SK-N-SH (cell line): ENCODE data around the gene DEPP1. TPM values are rescaled to one million over a fixed set of nuclear protein-coding genes. Genes with fewer than 3 reads are reported as not detected.

ENCODE experiments used
- CTCF ChIA-PET: fragments of 300-600, 350-600 bp; formaldehyde crosslinking; extraction: SDS; loops from one replicate; lab custom pipeline; 2021; lab: Yijun Ruan, JAX
- POLR2A ChIA-PET: fragments of 350-600 bp; sonication (Branson Sonifier 250); formaldehyde crosslinking; extraction: SDS; loops from one replicate; lab custom pipeline; 2020; ENCODE audit warnings: antibody characterized with exemption, inconsistent platforms; lab: Yijun Ruan, JAX
- DNase-seq: peaks from one replicate; pipeline ENCODE4 v3.0.0; 2012
- H2AFZ ChIP-seq: fragments of 200-600 bp; sonication (generic); 2 replicates; pipeline ENCODE4 v1.8.1; 2016; ENCODE audit warnings: antibody characterized with exemption, mild to moderate bottlenecking, low read depth
- H3F3A ChIP-seq: fragments of 200-600 bp; sonication (generic); replicated peaks from 2 replicates; pipeline ENCODE3; 2016; ENCODE audit warnings: antibody characterized with exemption, mild to moderate bottlenecking; ENCODE audit not compliant: insufficient read depth
- H3K27ac ChIP-seq, 2 experiments: fragments of 200-500 bp in 1 of 2; fragments of 200-600 bp in 1 of 2; sonication (Bioruptor generic) in 1 of 2; sonication (generic), shearing (Covaris generic) in 1 of 2; 2 replicates each; pipeline versions ENCODE4 v1.5.1 to v1.6.1; 2014 to 2016; ENCODE audit warnings: low read depth in 2 of 2, inconsistent platforms in 1 of 2, low read length in 1 of 2, mild to moderate bottlenecking in 1 of 2, mixed read lengths in 1 of 2
- H3K27me3 ChIP-seq: fragments of 200-600 bp; sonication (generic), shearing (Covaris generic); 2 replicates; pipeline ENCODE4 v1.6.1; 2016; ENCODE audit warnings: mixed run types; ENCODE audit not compliant: insufficient read depth
- H3K36me3 ChIP-seq, 2 experiments: fragments of 200-500 bp in 1 of 2; fragments of 200-600 bp in 1 of 2; sonication (Bioruptor generic) in 1 of 2; sonication (generic) in 1 of 2; replicated peaks in 1 of 2; 2 replicates each; pipeline versions ENCODE3 to v1.5.1; 2014 to 2016; ENCODE audit warnings: low read length in 1 of 2, mild to moderate bottlenecking in 1 of 2; ENCODE audit not compliant: insufficient read depth in 2 of 2, control insufficient read depth in 1 of 2
- H3K4me1 ChIP-seq, 2 experiments: fragments of 200-500 bp in 1 of 2; fragments of 200-600 bp in 1 of 2; sonication (Bioruptor generic) in 1 of 2; sonication (generic), shearing (Covaris generic) in 1 of 2; 2 replicates each; pipeline versions ENCODE4 v1.5.1 to v1.6.1; 2014 to 2016; ENCODE audit warnings: low read depth in 1 of 2, low read length in 1 of 2, mixed run types in 1 of 2; ENCODE audit not compliant: insufficient read depth in 2 of 2, control insufficient read depth in 1 of 2
- H3K4me2 ChIP-seq: fragments of 200-600 bp; sonication (generic), shearing (Covaris generic); 2 replicates; pipeline ENCODE4 v1.6.1; 2017; ENCODE audit warnings: mixed run types
- H3K4me3 ChIP-seq, 2 experiments: fragments of 200-500 bp in 1 of 2; fragments of 200-600 bp in 1 of 2; sonication (Bioruptor generic) in 1 of 2; sonication (generic), shearing (Covaris generic) in 1 of 2; 2 replicates each; pipeline versions ENCODE4 v1.5.1 to v1.8.1; 2014 to 2016; ENCODE audit warnings: low read depth in 2 of 2, inconsistent platforms in 1 of 2, low read length in 1 of 2, mild to moderate bottlenecking in 1 of 2, mixed read lengths in 1 of 2, moderate library complexity in 1 of 2
- H3K79me2 ChIP-seq: fragments of 200-600 bp; sonication (generic); 2 replicates; pipeline ENCODE4 v1.8.1; 2017; ENCODE audit warnings: mild to moderate bottlenecking; ENCODE audit not compliant: insufficient read depth
- H3K9ac ChIP-seq: fragments of 200-600 bp; sonication (generic); 2 replicates; pipeline ENCODE4 v1.6.1; 2017; ENCODE audit warnings: mixed run types
- H3K9me2 ChIP-seq: fragments of 200-600 bp; sonication (generic); 2 replicates; pipeline ENCODE4 v1.6.1; 2017; ENCODE audit warnings: mixed run types
- H3K9me3 ChIP-seq: fragments of 200-600 bp; sonication (generic); 2 replicates; pipeline ENCODE4 v1.6.1; 2017; ENCODE audit warnings: mixed run types, mild to moderate bottlenecking, moderate library complexity
- H4K20me1 ChIP-seq: fragments of 200-600 bp; sonication (generic); 2 replicates; pipeline ENCODE4 v1.6.1; 2017; ENCODE audit warnings: mild to moderate bottlenecking, mixed run types; ENCODE audit not compliant: insufficient read depth
- CHD2 ChIP-seq: fragments of 150-350 bp; IDR thresholded peaks from 2 replicates; pipeline ENCODE4 v1.6.1; 2018; ENCODE audit warnings: low read length; ENCODE audit not compliant: partially characterized antibody
- ELF1 ChIP-seq: IDR thresholded peaks from 2 replicates; pipeline ENCODE4 v1.4.0; 2012
- EP300 ChIP-seq, 2 experiments: IDR thresholded peaks; 2 replicates each; pipeline versions ENCODE4 v1.4.0 to v1.6.1; 2012; ENCODE audit warnings: borderline replicate concordance in 1 of 2, low read depth in 1 of 2, low read length in 1 of 2
- FOSL2 ChIP-seq: IDR thresholded peaks from 2 replicates; pipeline ENCODE4 v1.4.0; 2012; ENCODE audit warnings: low read depth, mild to moderate bottlenecking, moderate library complexity, borderline replicate concordance
- FOXM1 ChIP-seq: IDR thresholded peaks from 2 replicates; pipeline ENCODE4 v1.4.0; 2012; ENCODE audit warnings: low read depth, mild to moderate bottlenecking
- GATA2 ChIP-seq: sonication (generic); formaldehyde crosslinking; IDR thresholded peaks from 2 replicates; pipeline ENCODE4 v1.5.0; 2020; ENCODE audit warnings: mild to moderate bottlenecking, missing genetic modification reagents
- JUND ChIP-seq: IDR thresholded peaks from 2 replicates; pipeline ENCODE4 v1.4.0; 2012
- MAX ChIP-seq: IDR thresholded peaks from 2 replicates; pipeline ENCODE4 v1.4.0; 2012; ENCODE audit warnings: low read depth
- NFIC ChIP-seq: IDR thresholded peaks from 2 replicates; pipeline ENCODE4 v1.4.0; 2012; ENCODE audit warnings: borderline replicate concordance
- NRF1 ChIP-seq: IDR thresholded peaks from 2 replicates; pipeline ENCODE4 v1.6.1; 2012; ENCODE audit warnings: low read depth, mild to moderate bottlenecking, low read length
- RAD21 ChIP-seq: IDR thresholded peaks from 2 replicates; pipeline ENCODE4 v1.6.1; 2012; ENCODE audit warnings: mild to moderate bottlenecking, low read length
- REST ChIP-seq: IDR thresholded peaks from 2 replicates; pipeline ENCODE4 v1.6.1; 2012; ENCODE audit warnings: mild to moderate bottlenecking, low read depth, low read length, moderate library complexity
- RFX5 ChIP-seq: IDR thresholded peaks from 2 replicates; pipeline ENCODE4 v1.6.1; 2012; ENCODE audit warnings: mild to moderate bottlenecking, improper control_type of control experiment, low read length
- RXRA ChIP-seq: IDR thresholded peaks from 2 replicates; pipeline ENCODE4 v1.4.0; 2012; ENCODE audit warnings: low read depth, mild to moderate bottlenecking, borderline replicate concordance
- SIN3A ChIP-seq: IDR thresholded peaks from 2 replicates; pipeline ENCODE4 v1.6.1; 2012; ENCODE audit warnings: low read depth, mild to moderate bottlenecking, low read length, moderate library complexity, borderline replicate concordance
- SMC3 ChIP-seq: IDR thresholded peaks from 2 replicates; pipeline ENCODE4 v1.6.1; 2012; ENCODE audit warnings: low read depth, low read length, improper control_type of control experiment
- TAF1 ChIP-seq: IDR thresholded peaks from 2 replicates; pipeline ENCODE4 v1.6.1; 2012; ENCODE audit warnings: low read depth, mild to moderate bottlenecking, low read length, moderate library complexity, borderline replicate concordance
- TCF12 ChIP-seq: IDR thresholded peaks from 2 replicates; pipeline ENCODE4 v1.4.0; 2012
- TEAD4 ChIP-seq: IDR thresholded peaks from 2 replicates; pipeline ENCODE4 v1.4.0; 2012; ENCODE audit warnings: mild to moderate bottlenecking, borderline replicate concordance; ENCODE audit not compliant: insufficient read depth
- ZBTB33 ChIP-seq: IDR thresholded peaks from 2 replicates; pipeline ENCODE4 v1.4.0; 2012; ENCODE audit warnings: low read depth, borderline replicate concordance
- WGBS: methylation state at CpG from one replicate; pipeline ENCODE4 v1.1.6; 2017; ENCODE audit warnings: low lambda C conversion rate; 5-methylcytosine and 5-hydroxymethylcytosine counted together
- polyA plus RNA-seq, 3 experiments: library from polyadenylated mRNA; depleted of rRNA; stranded (reverse); fragments of >200 nt; gene quantifications; 2 replicates each; pipeline ENCODE4 v1.2.3, GENCODE V29; 2012
- TF ChIP-seq, protein P1 (sequence below): fragments of 150-350 bp; IDR thresholded peaks from 2 replicates; pipeline ENCODE4 v1.6.1; 2017; ENCODE audit warnings: antibody characterized with exemption, low read length, low read depth, borderline replicate concordance

Gene DEPP1
- polyA plus RNA-seq, 1 of the 3 experiments (the other 2 are of a cell fraction): 5.3 TPM

- no peak overlapping the region for H3K4me3 ChIP-seq
- POLR2A ChIA-PET: no interaction called here
- WGBS: 72% methylated on average over 6 of the region's 6 CpGs
- no peak overlapping the region for H3K4me2 ChIP-seq
- H3K36me3 ChIP-seq: no peaks in the 10 kb centered on the region
- TF ChIP-seq REST (no peak), GATA2 (CRISPR knock-in tag) (no peak), RXRA (no peak), NRF1 (no peak), TEAD4 (no peak), TCF12 (no peak)
- TF ChIP-seq, all 33 proteins: peak for 0
- H4K20me1 ChIP-seq: no peaks in the 10 kb centered on the region
- peaks cover 13% of the 10 kb centered on the region for H3K79me2 ChIP-seq
- no peaks in the 10 kb centered on the region for H3K27me3 ChIP-seq
- no peaks in the 10 kb centered on the region for H3K9me2 ChIP-seq
- no peaks in the 10 kb centered on the region for H3F3A ChIP-seq
- H3K4me1 ChIP-seq: peaks cover 5 to 10% of the 10 kb centered on the region in 2 experiments; a peak in 3 of 4 replicates
- no peak for DNase-seq
- H3K9ac ChIP-seq: no peak overlapping the region
- CTCF ChIA-PET: no interaction called here
- no peaks in the 10 kb centered on the region for H3K9me3 ChIP-seq
- no peak overlapping the region for H3K27ac ChIP-seq
- no peak overlapping the region for H2AFZ ChIP-seq
Observed at GRCh38 chr10:44997105-44997748, 18.6 kb upstream of the DEPP1 start.

DNA sequence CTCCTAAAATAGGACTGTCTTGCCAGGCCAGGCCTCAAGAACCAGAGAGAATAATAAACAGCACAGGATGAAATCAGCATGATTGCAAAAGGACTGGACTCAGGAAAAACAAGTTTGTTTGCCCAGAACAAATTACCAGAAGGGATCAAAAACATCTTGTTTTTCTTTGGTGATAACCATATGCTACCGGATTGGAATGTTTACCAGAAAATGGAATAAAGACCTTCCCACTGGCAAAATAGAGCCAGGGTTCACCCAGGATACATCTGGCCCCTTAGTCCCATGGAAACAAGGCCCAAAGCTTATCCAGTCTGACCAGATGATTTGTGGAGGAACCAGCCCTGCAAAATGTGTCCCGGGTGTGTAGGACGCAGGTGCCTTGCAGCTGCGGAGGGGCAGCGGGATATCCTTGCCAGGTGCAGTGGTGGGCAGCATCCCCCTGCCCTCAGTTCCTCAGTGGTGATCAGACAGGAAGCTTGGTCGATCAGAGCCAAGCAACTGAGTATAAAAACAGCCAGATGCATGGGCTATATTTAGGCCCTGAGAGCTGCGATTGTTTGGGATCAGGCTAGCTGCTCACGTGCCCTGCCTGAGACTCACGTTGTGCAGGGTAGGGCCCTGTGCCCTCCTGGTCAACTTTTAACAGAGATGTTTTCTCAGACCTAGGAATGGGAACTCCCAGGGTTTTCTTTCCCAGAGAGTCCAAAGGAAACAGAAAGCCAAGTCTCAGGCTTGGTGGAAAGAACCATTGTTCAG lies 17.5 kb upstream of the DEPP1 start:
- Histone ChIP-seq H3K27me3 (no peaks in the 10 kb centered on the region), H3K9me3 (no peaks in the 10 kb centered on the region), H3K79me2 (0 out of 2 replicates have a peak, but pooled peaks cover 4% of the 10 kb centered on the region), H3K36me3 (no peaks in the 10 kb centered on the region), H3K9ac (no peak overlapping the region), H4K20me1 (no peaks in the 10 kb centered on the region), H3K4me3 (no peak overlapping the region; a peak in 1 of 4 replicates), H3K4me1 (peaks cover 0 to 6% of the 10 kb centered on the region in 2 experiments; a peak in 2 of 4 replicates), H3F3A (no peaks in the 10 kb centered on the region), H3K9me2 (no peaks in the 10 kb centered on the region), H3K4me2 (no peak overlapping the region), H3K27ac (no peak overlapping the region), H2AFZ (no peak overlapping the region)
- 35% methylated on average over 2 of the region's 9 CpGs for WGBS
- CTCF ChIA-PET: interaction anchor here (1.1 to 3.1 kb wide), 2 partner anchors 33 to 63 kb away, joined by 3 to 17 read pairs; no protein-coding TSS in a partner anchor
- DNase-seq: no peak
- POLR2A ChIA-PET: no interaction called here
- no peak for TF ChIP-seq NFIC
- no peak for TF ChIP-seq TCF12
- TF ChIP-seq EP300 (IDR thresholded peaks at IDR 0.05; ENCODE audit: borderline replicate concordance in 1 of 2, low read depth in 1 of 2, low read length in 1 of 2): no peak
- no peak for TF ChIP-seq ELF1
- TF ChIP-seq TAF1: no peak
- no peak for TF ChIP-seq SMC3
- no peak for TF ChIP-seq ZBTB33
- no peak for TF ChIP-seq MAX
- TF ChIP-seq CHD2: no peak
- TF ChIP-seq FOSL2: no peak
- no peak for TF ChIP-seq SIN3A
- no peak for TF ChIP-seq RFX5
- TF ChIP-seq, protein P1, sequence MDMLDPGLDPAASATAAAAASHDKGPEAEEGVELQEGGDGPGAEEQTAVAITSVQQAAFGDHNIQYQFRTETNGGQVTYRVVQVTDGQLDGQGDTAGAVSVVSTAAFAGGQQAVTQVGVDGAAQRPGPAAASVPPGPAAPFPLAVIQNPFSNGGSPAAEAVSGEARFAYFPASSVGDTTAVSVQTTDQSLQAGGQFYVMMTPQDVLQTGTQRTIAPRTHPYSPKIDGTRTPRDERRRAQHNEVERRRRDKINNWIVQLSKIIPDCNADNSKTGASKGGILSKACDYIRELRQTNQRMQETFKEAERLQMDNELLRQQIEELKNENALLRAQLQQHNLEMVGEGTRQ: no peak
- TF ChIP-seq FOXM1: no peak
- no peak for TF ChIP-seq RAD21
- no peak for TF ChIP-seq JUND
